GM12892 (cell line): Measurements from ENCODE around the gene DOCK4.

Experiments
- POLR2A ChIP-seq: IDR thresholded peaks from 2 replicates; pipeline ENCODE4 v1.6.1; 2011; ENCODE audit warnings: low read depth, low read length, control low read depth
- POLR2AphosphoS5 ChIP-seq: IDR thresholded peaks from 2 replicates; pipeline ENCODE4 v1.6.1; 2011; ENCODE audit warnings: low read depth, low read length, control low read depth
- TAF1 ChIP-seq: IDR thresholded peaks from 2 replicates; pipeline ENCODE4 v1.6.1; 2011; ENCODE audit warnings: low read depth, mild to moderate bottlenecking, control low read depth, low read length, borderline replicate concordance

DNA sequence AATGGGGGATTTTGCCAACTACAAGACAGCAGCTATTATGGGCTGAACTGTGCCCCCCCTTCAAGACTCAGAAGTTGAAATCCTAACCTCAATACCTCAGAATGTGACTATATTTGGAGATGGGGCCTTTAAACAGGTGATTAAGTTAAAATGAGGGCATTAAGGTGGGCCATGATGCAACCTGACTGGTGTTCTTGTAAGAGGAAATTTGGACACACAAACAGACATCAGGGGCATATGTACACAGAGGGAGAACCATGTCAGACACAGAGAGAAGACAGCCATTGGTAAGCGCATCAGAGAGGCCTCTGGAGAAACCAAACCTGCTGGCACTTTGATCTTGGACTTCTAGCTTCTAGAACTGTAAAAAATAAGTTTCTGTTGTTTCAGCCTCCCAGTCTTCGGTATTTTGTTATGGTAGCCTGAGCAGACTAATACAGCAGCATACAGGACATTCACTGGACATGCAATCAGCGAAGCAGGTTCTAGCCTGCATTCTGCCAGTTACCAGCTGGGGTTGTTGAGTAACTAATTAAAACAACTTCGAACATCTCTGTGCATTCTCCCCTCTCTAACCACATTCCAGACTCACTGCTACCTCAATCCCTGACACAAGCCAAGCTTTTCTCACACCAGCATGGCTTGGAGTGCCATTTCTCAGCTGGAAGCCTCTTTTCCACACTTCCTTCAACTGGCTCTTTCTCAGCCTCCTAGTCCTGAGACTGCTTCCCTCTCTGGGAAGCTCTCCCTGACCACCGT, 141.4 kb downstream of the DOCK4 start:
- no peak for TF ChIP-seq POLR2A
- no peak for TF ChIP-seq POLR2AphosphoS5
- TF ChIP-seq TAF1, result no peak
